T-helper 22 cell (primary cell): ENCODE measurements around the gene GLIS1.

Experiments
- DNase-seq: peaks from one replicate; pipeline ENCODE4 v3.0.0-alpha.2; 2020; ENCODE audit warnings: low read depth

Gene GLIS1

DNA sequence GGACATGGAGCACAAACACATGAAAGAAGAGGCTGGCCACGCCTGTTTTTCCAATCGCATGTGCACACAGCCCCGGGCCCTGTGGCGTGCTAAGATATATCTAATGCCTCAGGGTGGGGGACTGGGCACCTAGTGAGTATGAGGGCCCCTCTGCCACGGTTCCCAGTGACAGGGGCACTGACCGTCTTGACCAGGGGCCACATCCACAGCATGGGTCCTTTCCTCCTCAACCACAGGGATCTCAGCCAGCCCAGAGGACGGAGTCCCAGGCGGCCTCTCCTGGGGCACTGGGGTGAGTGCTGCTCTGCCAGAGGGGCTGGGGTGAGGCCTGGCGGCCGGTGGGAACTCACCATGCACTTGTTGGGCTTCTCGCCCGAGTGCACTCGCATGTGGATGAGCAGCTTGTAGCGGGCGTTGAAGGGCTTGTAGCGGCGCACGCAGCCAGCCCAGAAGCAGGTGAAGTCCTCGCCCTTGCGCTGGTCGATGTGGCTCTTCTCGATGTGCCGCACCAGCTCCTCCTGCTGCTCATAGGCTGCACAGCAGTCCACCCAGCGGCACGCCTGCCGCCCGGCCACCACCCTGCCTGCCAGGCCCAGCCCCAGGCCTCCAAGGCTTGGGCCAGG, 145.1 kb downstream of the GLIS1 start:
- no peak for DNase-seq

DNA sequence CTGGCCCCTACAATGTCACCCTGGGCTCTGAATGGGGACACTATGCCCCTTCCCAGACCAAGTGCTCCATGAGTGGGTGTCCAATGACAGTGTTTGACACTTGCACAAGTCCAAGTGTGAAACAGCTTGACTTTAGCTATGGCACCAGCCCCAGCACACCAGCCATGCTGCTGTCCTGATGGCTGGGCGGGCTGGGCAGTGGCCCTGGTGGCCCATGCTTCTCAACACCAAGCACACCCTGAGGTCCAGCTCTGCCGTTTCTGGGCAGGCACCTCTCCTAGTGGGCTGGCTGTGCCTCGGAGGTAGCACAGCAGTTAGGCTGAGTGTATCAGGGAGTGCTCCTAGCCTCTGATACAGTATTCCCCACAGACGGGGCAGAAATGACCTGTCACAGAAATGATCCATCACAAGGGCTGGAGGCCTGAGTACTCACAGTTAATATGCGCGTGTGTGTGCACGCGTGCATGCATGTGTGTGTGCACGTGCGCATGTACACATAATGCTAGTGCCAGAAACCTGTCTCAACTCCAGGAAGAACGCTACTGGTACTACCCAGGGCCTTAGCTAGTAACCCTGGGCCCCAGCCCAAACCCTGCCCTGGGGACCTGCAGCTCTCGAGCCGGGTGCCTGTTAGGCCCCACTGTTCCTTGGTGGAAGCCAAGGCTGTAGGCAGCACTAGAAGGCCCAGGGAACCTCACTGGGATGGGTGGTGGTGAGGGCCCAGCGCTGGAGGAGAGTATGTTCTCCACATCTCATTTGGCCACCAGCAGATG, 145.8 kb downstream of the GLIS1 start:
- no peak for DNase-seq

DNA sequence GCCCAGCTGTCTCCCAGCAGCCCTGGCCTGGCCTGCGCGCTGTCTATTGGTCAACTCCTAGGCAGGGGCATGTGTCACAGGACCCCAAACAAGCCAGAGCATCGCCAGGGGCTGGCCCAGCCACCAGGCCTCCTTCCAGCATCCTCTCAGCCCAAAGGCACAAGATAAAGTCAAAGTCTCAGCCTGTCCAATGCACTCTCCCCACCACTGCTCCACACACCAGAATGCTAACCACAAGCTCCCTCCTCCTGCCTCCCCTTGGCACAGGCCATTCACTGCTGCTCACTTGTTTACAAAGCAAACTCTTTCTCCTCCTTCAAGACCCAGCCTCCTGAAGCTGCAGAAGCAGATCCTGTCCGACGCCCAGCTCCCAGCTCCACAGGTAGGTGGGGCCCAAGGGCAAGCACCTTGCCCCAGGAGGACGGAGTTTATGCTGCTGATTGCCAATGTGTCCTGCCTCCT, 146.4 kb downstream of the GLIS1 start:
- DNase-seq: no peak

DNA sequence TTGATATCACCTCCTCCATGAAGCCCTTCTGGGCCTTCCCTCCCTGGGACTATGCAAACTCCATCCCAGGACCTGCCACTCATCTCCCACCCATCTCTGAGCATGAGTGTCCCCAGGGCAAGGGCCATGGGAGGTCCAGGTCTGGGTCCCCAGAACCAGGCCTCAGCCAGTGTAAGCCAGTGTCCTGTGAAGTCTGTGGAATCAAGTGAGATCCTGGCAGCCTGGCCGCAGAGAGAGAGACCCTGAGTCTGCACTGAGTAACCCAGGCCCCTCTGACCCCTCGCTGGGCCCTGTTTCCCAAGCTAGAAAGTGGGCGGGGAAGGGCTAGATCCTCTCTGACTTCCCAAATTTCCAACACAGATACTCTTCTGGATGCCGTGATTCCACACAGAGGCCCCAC, 147.0 kb downstream of the GLIS1 start:
- no peak for DNase-seq

DNA sequence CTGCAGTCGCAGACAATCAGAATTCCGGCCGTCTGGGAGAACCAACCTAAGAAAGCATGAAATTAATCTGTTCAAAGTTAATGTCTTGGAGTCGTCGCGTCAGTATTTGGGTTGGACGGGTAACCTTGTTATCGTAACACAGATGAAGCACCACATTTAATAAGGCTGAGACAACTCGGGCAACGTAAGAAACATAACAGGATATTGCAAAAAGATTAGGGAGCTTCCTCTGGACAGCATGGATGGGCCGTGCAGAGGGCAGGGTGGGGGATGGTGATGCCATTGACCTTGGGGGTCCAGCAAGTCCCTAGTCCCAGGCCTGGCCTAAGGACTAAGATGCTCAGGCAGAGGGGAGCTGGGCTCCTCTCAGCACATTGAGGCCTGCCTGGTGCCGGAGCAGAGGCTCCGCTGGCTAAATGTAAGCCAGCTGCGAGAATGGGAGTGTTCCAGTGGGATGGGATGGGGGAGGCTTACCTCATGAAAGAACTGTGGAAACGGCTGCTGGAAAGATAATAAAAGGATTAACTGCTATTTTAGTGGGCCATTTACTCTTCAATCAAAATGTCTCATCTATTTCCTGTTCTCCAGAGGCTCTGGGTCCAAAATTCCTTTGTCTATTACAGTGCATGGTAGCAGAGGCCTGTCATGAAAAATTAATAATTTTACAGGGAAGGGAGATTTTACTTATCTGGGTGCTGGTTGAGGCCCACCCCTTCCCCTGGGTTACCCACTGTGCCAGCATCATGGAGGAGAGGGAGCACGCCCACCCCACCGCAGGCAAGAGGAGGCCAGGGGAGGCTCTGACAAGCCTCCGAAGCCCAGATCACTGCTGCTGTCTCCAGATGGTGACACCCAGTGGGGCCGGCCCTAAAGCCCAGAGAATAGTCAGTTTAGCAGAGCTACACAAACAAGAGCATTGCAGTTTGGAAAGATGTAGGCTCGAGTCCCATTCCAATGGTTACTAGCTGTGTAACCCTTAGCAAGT, 148.1 kb downstream of the GLIS1 start:
- no peak for DNase-seq

DNA sequence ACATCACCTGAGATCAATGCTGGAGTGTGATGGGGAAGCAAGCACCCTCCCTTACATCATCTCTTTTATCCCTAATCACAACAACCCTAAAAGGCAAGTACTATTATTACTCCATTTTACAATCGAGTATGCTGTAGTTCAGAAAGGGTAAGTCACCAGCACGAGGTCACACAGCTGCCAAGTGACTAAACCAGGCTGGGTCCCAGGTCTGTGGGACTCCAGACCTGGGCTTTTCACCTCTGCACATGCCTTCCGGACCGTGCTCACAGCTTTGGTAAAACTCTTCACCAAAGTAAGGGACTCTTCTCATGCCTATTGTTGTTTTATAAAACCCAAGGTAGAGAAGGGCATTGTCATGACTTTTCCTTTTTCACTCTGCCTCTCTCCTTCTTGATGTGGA, 148.9 kb downstream of the GLIS1 start:
- DNase-seq: no peak

DNA sequence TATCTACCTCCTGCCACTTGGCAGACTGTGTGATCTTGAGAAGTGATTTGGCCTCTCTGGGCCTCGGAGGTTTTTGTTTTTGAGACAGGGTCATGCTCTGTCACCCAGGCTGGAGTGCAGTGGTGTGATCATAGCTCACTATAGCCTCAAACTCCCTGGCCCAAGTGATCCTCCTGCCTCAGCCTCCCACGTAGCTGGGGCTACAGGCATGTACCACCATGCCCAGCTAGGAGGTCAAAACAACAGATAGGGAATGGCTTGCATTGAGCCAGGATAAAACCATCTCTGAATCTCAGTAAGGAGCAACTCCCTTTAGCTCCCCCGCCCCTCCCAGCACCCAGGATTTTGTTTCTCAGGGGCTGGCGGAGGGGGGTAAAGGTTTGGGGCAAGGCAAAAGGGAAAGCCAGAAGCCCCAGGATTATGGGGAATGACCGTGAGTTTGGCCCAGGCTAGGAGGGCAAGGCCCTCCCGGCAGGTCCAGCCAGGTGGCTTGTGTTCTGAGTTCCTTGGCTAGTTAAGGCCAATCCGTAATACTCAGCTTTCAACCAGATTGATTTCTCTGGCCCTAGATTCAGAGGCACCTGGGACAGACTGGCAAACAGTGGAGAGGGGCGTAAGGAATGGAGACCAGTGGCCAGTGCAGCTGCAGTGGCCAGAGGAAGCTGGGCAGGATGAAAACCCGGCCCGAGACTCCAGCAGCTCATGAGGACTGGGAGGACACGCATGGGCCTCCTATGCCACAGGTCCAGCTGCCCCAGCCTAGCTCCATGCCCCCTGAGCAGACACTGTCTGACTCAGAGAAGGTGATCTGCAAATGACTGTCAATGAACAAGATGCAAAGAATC, 149.7 kb downstream of the GLIS1 start:
- DNase-seq: no peak

DNA sequence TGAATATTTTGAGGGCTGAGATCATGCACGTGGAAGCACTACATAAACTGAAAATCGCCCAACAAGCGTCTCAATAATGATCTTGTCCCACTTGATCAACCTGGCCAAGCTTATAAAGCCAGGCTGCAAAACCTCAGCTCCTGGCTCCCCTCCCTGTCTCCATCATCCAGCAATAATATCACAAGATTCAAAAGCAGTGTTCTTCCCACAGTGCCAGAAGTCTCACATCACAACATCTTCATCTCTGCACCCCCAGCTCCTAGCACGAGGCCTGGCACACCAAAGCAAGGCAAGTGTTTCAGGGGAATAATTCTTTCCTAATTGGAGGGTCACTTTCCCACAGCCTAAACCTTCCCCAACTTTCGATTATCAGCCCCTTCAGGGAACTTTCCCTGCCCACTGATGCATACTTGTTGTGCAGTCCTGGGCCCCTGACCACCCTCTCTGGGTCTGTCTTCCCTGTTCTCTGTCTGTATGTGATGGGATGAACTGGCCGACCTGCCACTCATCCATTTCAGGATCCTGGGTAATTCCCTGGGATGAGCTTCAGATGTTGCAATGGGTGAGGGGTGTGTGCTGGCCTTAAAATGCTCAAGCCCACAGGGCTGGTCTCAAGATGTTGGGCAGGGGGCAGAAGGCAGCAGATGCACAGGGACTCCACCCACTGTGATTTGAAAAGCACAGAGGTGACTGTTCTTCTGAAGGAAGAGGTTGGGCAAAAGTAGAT, 150.7 kb downstream of the GLIS1 start:
- DNase-seq: no peak

DNA sequence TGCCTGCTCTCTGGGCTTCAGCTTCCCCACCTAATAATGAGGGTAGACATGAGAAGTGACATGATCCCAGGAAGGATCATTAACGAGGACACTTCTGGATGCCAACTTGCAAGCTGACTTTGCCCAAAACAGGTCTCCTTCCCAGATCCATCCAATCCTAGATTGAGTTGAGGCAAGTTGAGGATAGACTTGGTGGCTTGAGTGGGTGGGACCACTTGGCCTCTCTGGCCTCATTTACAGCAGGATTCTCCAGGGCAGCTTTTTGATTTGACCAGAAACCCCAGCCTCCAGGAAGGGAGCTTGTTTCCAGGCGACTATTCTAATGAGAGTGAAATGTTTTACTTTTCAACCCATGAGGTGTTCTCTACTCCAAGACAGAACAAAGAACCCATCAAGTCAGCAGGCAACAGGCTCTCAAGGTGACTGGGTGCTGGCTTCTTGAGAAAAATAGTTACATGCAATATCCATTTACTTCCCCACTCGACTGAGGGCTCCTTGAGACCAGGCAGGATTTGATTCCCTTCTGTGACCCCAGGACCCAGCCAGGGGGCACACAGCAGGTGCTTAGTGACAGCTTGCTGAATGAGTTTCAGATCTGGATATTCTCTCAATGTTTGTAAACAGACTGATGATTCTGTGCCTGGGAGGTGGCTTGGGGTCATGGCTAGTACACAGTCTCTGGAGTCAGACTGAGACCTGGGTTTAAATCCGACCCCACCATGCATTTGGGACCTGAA, 151.5 kb downstream of the GLIS1 start:
- no peak for DNase-seq

DNA sequence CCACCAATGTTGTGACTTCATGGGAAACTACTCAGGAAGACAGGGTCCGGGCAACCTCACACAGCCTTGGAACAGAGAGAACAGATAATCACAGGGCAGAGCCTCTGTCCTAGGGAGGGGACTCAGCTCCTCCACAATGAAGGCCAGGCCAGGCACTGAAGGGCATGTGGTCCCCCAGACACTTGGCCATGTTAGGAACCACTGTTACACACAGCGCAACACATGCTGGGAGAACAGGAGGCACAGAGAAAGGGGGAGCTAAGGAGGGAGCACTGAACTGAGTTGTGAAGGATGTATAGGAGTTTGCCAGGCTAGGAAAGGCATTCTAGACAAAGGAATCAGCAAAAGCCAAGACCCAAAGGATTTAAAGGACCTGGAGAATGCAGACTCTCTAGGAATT, 152.2 kb downstream of the GLIS1 start:
- DNase-seq: no peak

DNA sequence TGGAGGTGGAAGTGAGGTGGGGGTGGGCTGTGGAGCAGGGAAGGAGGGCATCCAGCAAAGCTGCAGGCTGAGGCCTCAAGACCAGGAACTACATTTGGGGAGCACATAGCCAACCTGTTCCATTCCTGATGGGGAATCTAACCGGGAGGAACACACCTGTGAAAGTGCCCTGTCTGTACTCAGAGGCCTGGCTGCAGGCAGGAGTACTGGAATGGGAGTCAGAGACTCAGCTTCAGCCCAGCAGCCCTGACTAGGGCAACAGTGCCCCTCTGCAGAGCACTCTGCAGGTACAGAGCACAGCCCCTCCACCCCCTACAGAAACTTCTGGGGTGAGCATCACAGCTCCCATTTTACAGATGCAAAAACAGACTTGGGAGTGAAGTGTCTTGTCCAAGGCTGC, 153.4 kb downstream of the GLIS1 start:
- DNase-seq: no peak

DNA sequence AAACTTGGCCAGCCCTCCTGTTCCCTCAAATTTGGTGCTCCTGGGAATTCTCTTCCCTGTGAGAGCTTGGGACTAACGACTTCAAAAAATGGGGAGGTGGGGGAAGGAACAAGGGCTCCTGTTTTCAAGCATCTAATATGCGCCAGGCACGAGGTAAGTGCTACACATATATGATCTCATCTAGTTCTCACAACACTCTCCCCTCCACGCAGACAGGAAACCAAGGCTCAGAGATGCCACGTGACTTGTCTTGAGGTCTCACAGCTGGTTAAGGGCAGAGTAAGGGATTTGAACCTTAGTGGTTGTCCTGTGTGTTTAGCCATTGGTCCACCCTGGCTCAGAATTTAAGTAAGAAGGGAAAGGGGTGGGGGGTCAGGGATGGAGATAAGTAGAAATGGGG, 153.8 kb downstream of the GLIS1 start:
- DNase-seq: no peak

DNA sequence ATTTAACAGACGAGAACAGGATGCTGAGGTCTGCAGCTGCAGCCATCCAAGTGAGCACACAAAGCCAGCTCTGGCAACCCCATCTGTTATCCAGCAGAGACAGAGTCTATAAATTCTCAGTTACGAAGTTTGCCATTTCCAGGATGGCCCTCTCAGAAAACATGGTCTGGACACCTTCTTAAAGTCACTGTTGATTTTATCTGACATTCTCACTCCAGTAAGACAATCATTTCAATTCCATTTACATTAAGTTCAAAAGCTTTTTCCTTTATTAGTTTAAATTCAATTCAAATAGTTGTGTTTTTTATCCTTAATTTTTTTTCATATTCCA, 154.2 kb downstream of the GLIS1 start:
- DNase-seq: no peak

DNA sequence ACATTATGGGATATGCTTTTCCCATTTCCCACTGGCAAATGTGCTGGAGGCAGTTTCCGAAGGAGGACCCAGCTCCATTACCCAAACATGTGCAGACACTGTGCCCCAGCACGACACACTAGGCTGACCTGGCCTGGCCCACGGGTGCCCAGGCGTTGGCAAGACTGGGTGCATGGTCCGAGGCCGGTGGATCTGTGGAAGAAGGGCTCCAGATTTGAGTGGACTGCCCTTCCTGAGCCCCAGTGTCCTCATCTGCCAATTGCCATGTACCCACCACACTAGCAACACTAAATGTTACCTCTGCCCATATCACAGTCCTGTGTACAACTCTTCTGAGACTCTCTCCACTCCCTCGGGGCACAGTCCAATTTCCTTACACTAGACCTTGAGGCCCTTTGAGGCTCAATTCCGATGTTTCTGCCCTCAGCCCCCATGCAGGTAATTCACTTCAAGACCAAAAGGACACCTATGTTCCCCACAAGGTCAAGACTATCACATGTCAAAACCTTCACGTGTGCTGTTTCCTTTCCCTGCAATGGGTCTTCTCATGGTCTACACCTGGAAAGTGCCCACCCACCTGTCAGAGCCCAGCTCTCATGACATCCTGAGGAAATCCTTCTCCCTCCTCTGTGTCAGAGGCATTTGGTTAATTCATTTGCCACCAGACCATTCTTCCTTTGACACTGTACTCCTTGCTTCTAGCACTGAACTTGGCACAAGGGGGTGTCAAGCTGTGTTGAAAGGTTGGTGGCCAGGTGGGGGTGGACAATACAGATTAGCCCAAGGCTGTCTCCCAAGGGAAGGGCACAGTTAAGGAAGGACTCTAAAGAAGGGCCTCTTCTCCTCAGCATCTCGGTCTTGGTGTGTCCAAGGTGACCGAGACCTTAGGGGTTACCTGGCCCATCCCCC, 154.8 kb downstream of the GLIS1 start:
- no peak for DNase-seq

DNA sequence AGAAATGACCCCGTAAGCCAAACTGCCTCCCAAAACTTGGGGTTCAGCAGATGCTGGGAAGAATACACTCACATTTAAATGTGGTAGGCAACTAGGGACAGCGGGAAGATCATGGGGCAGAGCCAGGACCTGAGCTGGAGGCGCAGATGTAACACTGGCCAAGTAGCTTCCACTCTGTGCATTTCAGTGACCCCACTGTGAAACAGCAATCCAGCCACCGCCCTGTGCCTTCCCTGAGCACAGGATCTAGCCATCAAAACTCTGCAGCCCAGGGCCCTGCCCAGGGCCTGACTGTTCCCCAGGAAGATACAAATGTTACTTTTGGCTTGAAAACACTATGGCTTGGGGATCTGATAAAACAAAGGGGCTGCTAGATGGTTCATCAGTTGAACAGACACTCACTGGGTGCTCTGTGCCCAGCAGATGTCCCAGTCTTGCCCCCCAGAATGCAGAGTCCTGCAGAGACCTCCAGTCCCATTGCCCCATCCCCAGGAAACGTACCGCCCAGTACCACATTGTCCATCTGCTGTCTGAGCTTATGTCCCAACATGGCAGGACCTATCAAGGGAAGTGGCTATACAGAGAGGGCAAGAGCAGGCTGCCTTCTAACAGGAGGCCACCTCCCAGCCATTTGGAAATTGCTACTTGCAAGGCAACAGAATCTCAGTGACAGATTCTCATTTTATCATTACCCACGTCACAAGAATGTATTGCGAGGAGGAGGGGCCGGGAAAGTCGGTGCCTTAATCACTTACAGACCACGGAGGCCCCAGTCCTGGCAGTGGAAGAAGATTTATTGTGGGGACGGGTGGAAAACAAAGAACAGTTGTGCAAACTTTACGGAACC, 155.7 kb downstream of the GLIS1 start:
- DNase-seq: no peak

DNA sequence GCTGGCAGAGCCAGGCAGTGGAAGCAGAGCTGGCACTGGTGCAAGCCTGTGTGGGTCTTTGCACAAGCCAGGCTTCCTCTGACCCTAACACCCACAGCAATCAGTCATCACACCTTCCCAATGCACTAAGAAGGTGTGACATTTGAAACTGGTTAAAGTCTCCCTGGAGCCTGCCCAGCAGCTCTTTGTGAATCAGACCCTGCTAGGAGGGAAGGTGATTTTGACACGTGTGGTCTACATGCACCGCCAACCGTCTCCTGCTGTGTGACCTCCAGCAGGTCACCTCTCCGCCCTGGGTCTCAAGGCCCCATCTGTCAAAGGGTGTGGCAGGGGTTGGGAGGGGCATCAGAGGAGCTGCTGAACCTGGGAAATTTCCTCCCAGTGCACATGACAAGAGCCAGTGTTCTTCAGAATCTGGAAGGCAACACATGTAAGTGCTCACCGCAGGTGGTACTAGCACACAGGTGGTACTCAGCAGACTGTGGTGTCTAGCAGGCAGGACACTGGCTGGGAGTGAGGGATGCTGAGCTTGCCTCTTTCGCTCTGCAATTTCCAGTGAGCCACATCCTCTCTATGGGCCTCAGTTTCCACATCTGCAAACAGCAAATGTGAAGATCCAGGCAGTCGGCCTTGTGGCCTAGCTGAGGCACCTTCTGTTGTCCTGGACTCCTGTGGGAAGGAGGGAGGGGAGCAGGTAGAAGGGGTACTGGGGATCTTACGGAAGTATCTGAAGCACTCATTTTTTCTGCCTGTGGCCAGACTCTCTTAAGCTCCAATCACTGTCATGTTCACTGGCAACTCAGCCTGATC, 156.5 kb downstream of the GLIS1 start:
- DNase-seq: no peak

DNA sequence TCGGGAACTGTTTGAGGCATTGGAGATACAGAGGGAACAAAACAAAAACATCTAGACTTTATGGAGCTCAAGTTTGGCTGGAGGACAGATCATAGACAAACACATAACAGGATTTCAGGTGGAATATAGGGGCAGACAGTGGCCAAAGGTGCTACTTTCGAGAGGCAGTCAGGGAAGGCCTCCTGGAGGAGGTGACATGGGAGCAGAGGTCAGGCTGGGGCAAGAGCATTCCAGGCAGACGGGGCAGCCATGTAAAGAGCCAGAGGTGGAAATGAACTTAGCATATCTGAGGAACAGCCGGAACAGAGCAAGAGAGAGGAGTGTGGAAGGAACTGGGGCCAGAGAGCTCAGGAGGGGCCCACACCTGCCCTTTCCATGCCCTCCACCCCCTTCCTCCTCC, 157.5 kb downstream of the GLIS1 start:
- no peak for DNase-seq
